Aorta (tissue), 5 donors: Measurements from ENCODE around the gene RAB19. TPM values are rescaled to one million over a fixed set of nuclear protein-coding genes. Genes with fewer than 3 reads are reported as not detected.

Experiments used
- ATAC-seq: fragments of 200-7000 bp; cut with Tn5 transposase; one replicate; pipeline ENCODE4 v1.9.1; 2022; ENCODE audit warnings: moderate library complexity; ENCODE audit not compliant: low FRiP score
- DNase-seq, 2 donors: peaks; one replicate each; pipeline ENCODE4 v3.0.0-alpha.2; 2020
- H3K27ac ChIP-seq, 2 donors: one replicate each; pipeline ENCODE4 v1.5.1; 2013; ENCODE audit warnings: low read length in 2 of 2, mild to moderate bottlenecking in 2 of 2, moderate library complexity in 2 of 2, control low read depth in 1 of 2, inconsistent platforms in 1 of 2, low read depth in 1 of 2
- H3K27me3 ChIP-seq, 2 donors: one replicate each; pipeline ENCODE4 v1.6.1; 2013; ENCODE audit warnings: control low read depth in 1 of 2, low read length in 1 of 2, mild to moderate bottlenecking in 1 of 2, moderate library complexity in 1 of 2; ENCODE audit not compliant: insufficient read depth in 2 of 2, control insufficient read depth in 1 of 2
- H3K36me3 ChIP-seq, 2 donors: one replicate each; pipeline ENCODE4 v1.6.1; 2013; ENCODE audit warnings: control low read depth in 1 of 2, low read length in 1 of 2, mild to moderate bottlenecking in 1 of 2; ENCODE audit not compliant: insufficient read depth in 2 of 2, control insufficient read depth in 1 of 2
- H3K4me1 ChIP-seq, 2 donors: one replicate each; pipeline ENCODE4 v1.6.1; 2013; ENCODE audit warnings: low read length in 2 of 2, control low read depth in 1 of 2, mild to moderate bottlenecking in 1 of 2, moderate library complexity in 1 of 2; ENCODE audit not compliant: insufficient read depth in 2 of 2, control insufficient read depth in 1 of 2
- H3K4me3 ChIP-seq, 2 donors: one replicate each; pipeline ENCODE4 v1.5.1; 2013; ENCODE audit warnings: low read length in 2 of 2, control low read depth in 1 of 2, mild to moderate bottlenecking in 1 of 2
- H3K9me3 ChIP-seq: one replicate; pipeline ENCODE4 v1.6.1; 2013; ENCODE audit warnings: mild to moderate bottlenecking, low read length; ENCODE audit not compliant: control insufficient read depth
- WGBS, 2 donors: extraction: QIAGEN DNeasy Blood & Tissue Kit; methylation state at CpG; one replicate each; pipeline ENCODE4 v1.1.7; 2013; 5-methylcytosine and 5-hydroxymethylcytosine counted together
- intact Hi-C, 2 donors: fragments of 100-400 bp; cut with DNase I; formaldehyde crosslinking; loops; one replicate each; pipeline versions ENCODE4 v1.14.2 to v1.15.0; 2022
- long read RNA-seq, 2 donors: library from polyadenylated mRNA; unstranded; transcript quantifications; one replicate each; pipeline ENCODE4 v2.0.0, GENCODE V29; 2020 to 2021
- polyA plus RNA-seq, 2 donors: library from polyadenylated mRNA; stranded (reverse); fragments of 200-250 nt; gene quantifications; one replicate each; pipeline ENCODE4 v1.2.3, GENCODE V29; 2013
- total RNA-seq, 2 donors: library from RNA; stranded (reverse); fragmentation: NEBNext Ultra II Directional; extraction: Animal tissue kit (Norgen Biotek cat#: 25700); gene quantifications; one replicate each; pipeline ENCODE4 v1.2.1, GENCODE V29; 2021
- donor health status: healthy with polysubstance abuse.
- donor health status: Bipolar disorder and iron deficiency.
- donor health status: DM: no; HTN: no; CAD: no.
- donor health status: DM: no; HTN: no; CAD: no.
- donor health status: DM: yes; HTN: yes; CAD: no.

Gene RAB19
- total RNA-seq (not detected), polyA plus RNA-seq (not detected)
- long read RNA-seq, donor 1 = 0 reads
- long read RNA-seq, donor 2, partial matches to known transcripts = 0 of 1 reads
- long read RNA-seq, donor 2, other reads (novel, unspliced or antisense) = 0 of 1 reads

- Histone ChIP-seq H3K27me3 (peaks cover 0 to 1% of the 10 kb centered on the region in 2 donors), H3K27ac (no peak within 1 kb of the TSS), H3K4me3 (no peak within 1 kb of the TSS), H3K4me1 (no peaks in the 10 kb centered on the region), H3K36me3 (no peaks in the 10 kb centered on the region), H3K9me3 (no peaks in the 10 kb centered on the region)
- intact Hi-C loops = no loop called here
- ATAC-seq = peak; percentile 36
- no peak for DNase-seq
- 19 to 20% methylated on average over 22 of the region's 22 CpGs for WGBS, 2 donors
Observed at GRCh38 chr7:140403878-140404564, at the start of gene RAB19. Gene RAB19 (plus strand): TSS chr7:140404058. CDS start chr7:140407647, 3,589 bp downstream.

GRCh38 chr7:140358024-140358411, 45.8 kb upstream of the RAB19 start:
- Histone ChIP-seq H3K4me3 (no peak overlapping the region), H3K9me3 (no peaks in the 10 kb centered on the region), H3K27ac (no peak overlapping the region), H3K4me1 (no peaks in the 10 kb centered on the region), H3K27me3 (no peaks in the 10 kb centered on the region), H3K36me3 (peaks cover 0 to 4% of the 10 kb centered on the region in 2 donors)
- DNase-seq (no peak), ATAC-seq (no peak)
- 94 to 95% methylated on average over 3 of the region's 3 CpGs for WGBS, 2 donors
- intact Hi-C loops = no loop called here

- peaks cover 0 to 4% of the 10 kb centered on the region in 2 donors for H3K36me3 ChIP-seq
- no peaks in the 10 kb centered on the region for H3K4me1 ChIP-seq
- WGBS, 2 donors = 88% methylated on average over 10 of the region's 10 CpGs
- no peak for ATAC-seq
- no peak overlapping the region for H3K27ac ChIP-seq
- no peak for DNase-seq
- intact Hi-C loops = no loop called here
- no peak overlapping the region for H3K4me3 ChIP-seq
- H3K9me3 ChIP-seq = no peaks in the 10 kb centered on the region
- H3K27me3 ChIP-seq = no peaks in the 10 kb centered on the region
Observed at GRCh38 chr7:140358412-140359051, 45.3 kb upstream of the RAB19 start.

GRCh38 chr7:140360697-140361229, 43.1 kb upstream of the RAB19 start:
- H3K4me3 ChIP-seq = no peak overlapping the region
- no peak overlapping the region for H3K27ac ChIP-seq
- intact Hi-C loops = no loop called here
- H3K36me3 ChIP-seq = peaks cover 0 to 4% of the 10 kb centered on the region in 2 donors
- 94 to 98% methylated on average over 5 to 6 of the region's 6 CpGs for WGBS, 2 donors
- no peak for ATAC-seq
- no peaks in the 10 kb centered on the region for H3K9me3 ChIP-seq
- H3K27me3 ChIP-seq = no peaks in the 10 kb centered on the region
- H3K4me1 ChIP-seq = no peaks in the 10 kb centered on the region
- DNase-seq = no peak

GRCh38 chr7:140364819-140365218, 39.0 kb upstream of the RAB19 start:
- no peak overlapping the region for H3K27ac ChIP-seq
- 92 to 96% methylated on average over 3 of the region's 3 CpGs for WGBS, 2 donors
- H3K36me3 ChIP-seq = peaks cover 0 to 5% of the 10 kb centered on the region in 2 donors
- H3K4me3 ChIP-seq = no peak overlapping the region
- no peak for ATAC-seq
- DNase-seq = no peak
- H3K4me1 ChIP-seq = no peaks in the 10 kb centered on the region
- no peaks in the 10 kb centered on the region for H3K9me3 ChIP-seq
- H3K27me3 ChIP-seq = no peaks in the 10 kb centered on the region
- intact Hi-C loops = no loop called here

GRCh38 chr7:140367528-140367927, 36.3 kb upstream of the RAB19 start:
- DNase-seq (no peak), ATAC-seq (no peak)
- intact Hi-C loops = no loop called here
- 87 to 96% methylated on average over 9 of the region's 9 CpGs for WGBS, 2 donors
- H3K4me3 ChIP-seq = no peak overlapping the region
- H3K4me1 ChIP-seq = no peaks in the 10 kb centered on the region
- H3K27ac ChIP-seq = no peak overlapping the region
- no peaks in the 10 kb centered on the region for H3K9me3 ChIP-seq
- no peaks in the 10 kb centered on the region for H3K27me3 ChIP-seq
- peaks cover 0 to 3% of the 10 kb centered on the region in 2 donors for H3K36me3 ChIP-seq

GRCh38 chr7:140369294-140369693, 34.6 kb upstream of the RAB19 start:
- ATAC-seq (no peak), DNase-seq (no peak)
- 88 to 95% methylated on average over 4 of the region's 4 CpGs for WGBS, 2 donors
- Histone ChIP-seq H3K4me1 (no peaks in the 10 kb centered on the region), H3K36me3 (peaks cover 0 to 3% of the 10 kb centered on the region in 2 donors), H3K27me3 (no peaks in the 10 kb centered on the region), H3K4me3 (no peak overlapping the region), H3K9me3 (no peaks in the 10 kb centered on the region), H3K27ac (no peak overlapping the region)
- intact Hi-C loops = no loop called here

- Histone ChIP-seq H3K4me3 (no peak overlapping the region), H3K27ac (no peak overlapping the region), H3K9me3 (no peaks in the 10 kb centered on the region), H3K36me3 (peaks cover 0 to 5% of the 10 kb centered on the region in 2 donors), H3K27me3 (no peaks in the 10 kb centered on the region), H3K4me1 (no peaks in the 10 kb centered on the region)
- ATAC-seq = no peak
- DNase-seq = no peak
- WGBS, 2 donors = 97% methylated on average over 9 of the region's 9 CpGs
- intact Hi-C loops = no loop called here
Observed at GRCh38 chr7:140375323-140375722, 28.5 kb upstream of the RAB19 start.
